Mesangial cell (primary cell): Measurements from ENCODE around the gene LAX1. TPM values are rescaled to one million over a fixed set of nuclear protein-coding genes. Genes with fewer than 3 reads are reported as not detected.

ENCODE experiments used
- total RNA-seq: library from RNA; depleted of rRNA; stranded (reverse); fragments of >200 nt; gene quantifications from 2 replicates; pipeline ENCODE4 v1.2.3, GENCODE V29; 2015

The LAX1 gene, protein sequence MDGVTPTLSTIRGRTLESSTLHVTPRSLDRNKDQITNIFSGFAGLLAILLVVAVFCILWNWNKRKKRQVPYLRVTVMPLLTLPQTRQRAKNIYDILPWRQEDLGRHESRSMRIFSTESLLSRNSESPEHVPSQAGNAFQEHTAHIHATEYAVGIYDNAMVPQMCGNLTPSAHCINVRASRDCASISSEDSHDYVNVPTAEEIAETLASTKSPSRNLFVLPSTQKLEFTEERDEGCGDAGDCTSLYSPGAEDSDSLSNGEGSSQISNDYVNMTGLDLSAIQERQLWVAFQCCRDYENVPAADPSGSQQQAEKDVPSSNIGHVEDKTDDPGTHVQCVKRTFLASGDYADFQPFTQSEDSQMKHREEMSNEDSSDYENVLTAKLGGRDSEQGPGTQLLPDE
- total RNA-seq: not detected in 2 replicates

GRCh38 chr1:203765029-203765837 is at the start of gene LAX1:
Gene LAX1, plus strand, starts transcription at chr1:203765183. Its CDS starts 383 bp downstream, at chr1:203765566.

GRCh38 chr1:203795441-203796235 is 30.7 kb downstream of the LAX1 start, which contains the start of the genes ZBED6 and ZC3H11A:
Gene ZBED6, plus strand, starts transcription at chr1:203795623. Its CDS starts 1,900 bp downstream, at chr1:203797523.
Gene ZC3H11A, plus strand, starts transcription at chr1:203795623. Its CDS starts 21,448 bp downstream, at chr1:203817071.

Other genes starting within 250 kb of the LAX1 start
- gene ATP2B4, start 138.4 kb upstream of the LAX1 start, total RNA-seq: 53.4 and 60.1 TPM in 2 replicates
- gene ZBED6, start 30.4 kb downstream of the LAX1 start, total RNA-seq: 8.0 and 16.2 TPM in 2 replicates
- gene ZC3H11A, start 30.4 kb downstream of the LAX1 start, total RNA-seq: 37.3 and 37.5 TPM in 2 replicates
- 47.5 and 82.9 TPM in 2 replicates for gene SNRPE, start 96.4 kb downstream of the LAX1 start, total RNA-seq